K562 (cell line): Measurements from ENCODE around the gene COPE. TPM values are rescaled to one million over a fixed set of nuclear protein-coding genes. Genes with fewer than 3 reads are reported as not detected.
A peak's percentile ranks its signal among the peaks of the same experiment; 100 is the strongest.

ENCODE experiments used
- ATAC-seq: fragments of 200-7000 bp; cut with Tn5 transposase; 3 replicates; pipeline ENCODE4 v1.9.1; 2020; ENCODE audit warnings: moderate library complexity
- BruUV-seq: library from RNA; stranded (reverse); fragments of 400-500 nt; replicated peaks from 2 replicates; lab custom pipeline; 2021; lab: Mats Ljungman, UMichigan
- CTCF ChIA-PET: fragments of 300-600 bp; formaldehyde crosslinking; extraction: SDS; loops from one replicate; lab custom pipeline; 2021; ENCODE audit warnings: low intra/inter-chr PET ratio; lab: Yijun Ruan, JAX
- POLR2A ChIA-PET: fragments of 300-600, 350-650 bp; sonication (Branson Sonifier 250); formaldehyde crosslinking; extraction: SDS; loops from one replicate; lab custom pipeline; 2021; ENCODE audit warnings: antibody characterized with exemption, inconsistent platforms; lab: Yijun Ruan, JAX
- DNase-seq, 4 experiments: peaks; one replicate each; pipeline versions ENCODE4 v3.0.0 to v3.0.0-alpha.2; 2011 to 2018; ENCODE audit warnings: low spot score in 3 of 4, mixed read lengths in 3 of 4; ENCODE audit errors: extremely low read depth in 1 of 4
- FAIRE-seq: peaks from 2 replicates; lab custom pipeline; 2011; peaks lifted over from hg19 to GRCh38; lab: Jason Lieb, UNC
- H2AFZ ChIP-seq: 2 replicates; pipeline ENCODE4 v1.6.0; 2011; ENCODE audit warnings: low read depth, low read length, control low read depth, inconsistent platforms
- H3K27ac ChIP-seq: fragments of 200-600 bp; 3 replicates; pipeline ENCODE4 v1.8.0; 2011; ENCODE audit warnings: low read depth, mild to moderate bottlenecking, control low read depth, inconsistent platforms, low read length, moderate library complexity, mixed read lengths; ENCODE audit errors: extremely low read depth
- H3K27me3 ChIP-seq, 2 experiments: fragments of 300-600 bp in 1 of 2; 2 replicates in 1 of 2; 3 replicates in 1 of 2; pipeline versions ENCODE4 v1.6.0 to v1.8.0; 2011; ENCODE audit warnings: inconsistent platforms in 2 of 2, low read length in 2 of 2, mild to moderate bottlenecking in 1 of 2, mixed read lengths in 1 of 2, moderate library complexity in 1 of 2; ENCODE audit not compliant: control insufficient read depth in 2 of 2, insufficient read depth in 2 of 2
- H3K36me3 ChIP-seq: fragments of 300-600 bp; 3 replicates; pipeline ENCODE4 v1.8.0; 2011; ENCODE audit warnings: mild to moderate bottlenecking, low read length, inconsistent platforms; ENCODE audit not compliant: control insufficient read depth, insufficient read depth
- H3K4me1 ChIP-seq, 2 experiments: fragments of 200-600 bp in 1 of 2; replicated peaks in 1 of 2; 2 replicates in 1 of 2; 3 replicates in 1 of 2; pipeline versions ENCODE4 v1.5.1 to v1.8.0; 2011; ENCODE audit warnings: inconsistent platforms in 2 of 2, low read length in 2 of 2, mild to moderate bottlenecking in 1 of 2, mixed read lengths in 1 of 2, moderate library complexity in 1 of 2; ENCODE audit not compliant: control insufficient read depth in 2 of 2, insufficient read depth in 2 of 2
- H3K4me2 ChIP-seq: 2 replicates; pipeline ENCODE4 v1.6.1; 2011; ENCODE audit warnings: low read length, control low read depth, inconsistent platforms, mixed read lengths; ENCODE audit not compliant: insufficient read depth
- H3K4me3 ChIP-seq: fragments of 200-600 bp; sonication (generic), shearing (Covaris generic); 2 replicates; pipeline ENCODE4 v1.5.1; 2016; ENCODE audit warnings: control low read depth, inconsistent platforms
- H3K79me2 ChIP-seq: fragments of 200-600 bp; 3 replicates; pipeline ENCODE4 v1.8.0; 2011; ENCODE audit warnings: low read length, inconsistent platforms; ENCODE audit not compliant: control insufficient read depth, insufficient read depth
- H3K9ac ChIP-seq, 2 experiments: 2 replicates each; pipeline versions ENCODE4 v1.6.0 to v1.6.1; 2011; ENCODE audit warnings: low read depth in 2 of 2, low read length in 2 of 2, control low read depth in 1 of 2, inconsistent platforms in 1 of 2, mild to moderate bottlenecking in 1 of 2, mixed read lengths in 1 of 2; ENCODE audit not compliant: insufficient read depth in 1 of 2
- H3K9me1 ChIP-seq: one replicate; pipeline ENCODE4 v1.6.0; 2011; ENCODE audit warnings: inconsistent platforms, mild to moderate bottlenecking, low read length, moderate library complexity; ENCODE audit not compliant: control insufficient read depth, insufficient read depth
- H3K9me3 ChIP-seq: replicated peaks from 2 replicates; pipeline ENCODE4 v1.5.1; 2011; ENCODE audit warnings: low read depth, low read length, inconsistent platforms; ENCODE audit not compliant: control insufficient read depth, insufficient read depth
- H4K20me1 ChIP-seq: replicated peaks from 2 replicates; pipeline ENCODE4 v1.6.1; 2011; ENCODE audit warnings: low read length, inconsistent platforms, mixed read lengths; ENCODE audit not compliant: control insufficient read depth, insufficient read depth
- CREM ChIP-seq: IDR thresholded peaks from 2 replicates; pipeline ENCODE4 v1.6.1; 2014; ENCODE audit warnings: antibody characterized with exemption, low read depth
- HDAC1 ChIP-seq, 2 experiments: fragments of 450-650 bp; IDR thresholded peaks; 2 replicates each; pipeline ENCODE4 v1.6.1; 2016 to 2017; ENCODE audit warnings: inconsistent platforms in 1 of 2, mild to moderate bottlenecking in 1 of 2, moderate library complexity in 1 of 2
- IFI16 ChIP-seq: fragments of 250-450 bp; sonication (Bioruptor Pico); IDR thresholded peaks from 2 replicates; pipeline ENCODE4 v2.1.2; 2022; ENCODE audit warnings: mild to moderate bottlenecking, inconsistent platforms
- RBM25 ChIP-seq: fragments of 200-400 bp; formaldehyde crosslinking; IDR thresholded peaks from 2 replicates; pipeline ENCODE4 v1.6.1; 2018; ENCODE audit warnings: low read length, low read depth, moderate library complexity; ENCODE audit not compliant: severe bottlenecking
- TAF9B ChIP-seq: fragments of 450-650 bp; IDR thresholded peaks from 2 replicates; pipeline ENCODE4 v1.6.1; 2018; ENCODE audit warnings: mild to moderate bottlenecking; ENCODE audit not compliant: partially characterized antibody
- ZFP36 ChIP-seq: fragments of 150-350 bp; IDR thresholded peaks from 2 replicates; pipeline ENCODE4 v1.6.1; 2018; ENCODE audit warnings: low read length, low read depth; ENCODE audit not compliant: partially characterized antibody
- ZNF347 ChIP-seq: fragments of 450-650 bp; formaldehyde crosslinking; IDR thresholded peaks from 2 replicates; pipeline ENCODE4 v1.4.0; 2020; ENCODE audit warnings: low read depth, mild to moderate bottlenecking, moderate library complexity
- WGBS: fragments of 100-300 bp; shearing (Covaris generic); methylation state at CpG from one replicate; pipeline ENCODE4 v1.1.6; 2016; ENCODE audit warnings: low coverage, mixed read lengths; ENCODE audit not compliant: insufficient coverage; ENCODE audit errors: missing lambda C conversion rate; 5-methylcytosine and 5-hydroxymethylcytosine counted together
- in situ Hi-C: fragments of 300-500 bp; cut with MboI; formaldehyde crosslinking; loops from 4 replicates; pipeline ENCODE4 v1.15.0; 2018; ENCODE audit warnings: inconsistent platforms, mixed read lengths
- intact Hi-C: fragments of 100-400 bp; cut with micrococcal nuclease; formaldehyde crosslinking; loops from 2 replicates; pipeline ENCODE4 v1.14.2; 2022
- polyA plus RNA-seq, 8 experiments: library from polyadenylated mRNA; depleted of rRNA in 4 of 8; stranded (reverse) in 5 of 8; unstranded in 3 of 8; fragments of >200 nt; fragmentation: Nextera tagmentation in 2 of 8; fragmentation: Illumina TruSeq in 1 of 8; extraction: Ambion mirVana in 2 of 8; extraction: Trizol in 1 of 8; gene quantifications; 2 replicates each; pipeline versions ENCODE4 v1.2.1 to v1.2.3, GENCODE V29; 2011 to 2014; ENCODE audit warnings: inconsistent platforms in 1 of 8, missing spikeins in 1 of 8
- total RNA-seq, 7 experiments: library from RNA; depleted of rRNA in 6 of 7; stranded (reverse); fragments of >200 nt in 6 of 7; fragmentation: Illumina TruSeq in 2 of 7; extraction: Trizol in 2 of 7; gene quantifications; 2 replicates each; pipeline versions ENCODE4 v1.2.1 to v1.2.3, GENCODE V29; 2011 to 2021; ENCODE audit warnings: low replicate concordance in 1 of 7
- TF ChIP-seq, protein P1 (sequence below): sonication (generic); formaldehyde crosslinking; IDR thresholded peaks from 2 replicates; pipeline ENCODE4 v1.9.0; 2022; ENCODE audit warnings: mild to moderate bottlenecking, missing genetic modification reagents

Gene COPE
- total and polyA plus RNA-seq, 9 of the 15 experiments (the other 6 are each of a cell fraction or from before 2014, with no cell fraction given): 5.8 to 273 (median 147) TPM

DNA sequence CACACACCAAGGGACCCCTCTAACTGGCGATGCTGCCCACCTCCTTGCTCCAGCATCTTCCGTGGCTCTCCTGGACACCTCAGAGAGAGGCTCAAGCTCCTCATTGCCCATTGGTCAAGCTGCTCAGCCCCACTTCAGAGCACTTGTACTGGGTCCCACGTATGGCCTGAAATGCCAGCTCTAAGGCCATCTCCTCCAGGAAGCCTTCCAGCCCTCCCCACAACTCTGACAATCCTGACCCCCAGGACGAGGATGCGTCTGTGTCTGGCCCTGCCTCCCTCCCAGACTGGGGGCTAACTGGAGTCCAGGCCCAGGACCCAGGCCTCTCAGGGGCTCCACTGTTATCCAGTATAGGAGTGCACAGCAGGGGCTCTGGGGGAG lies 29.8 kb upstream of the COPE start:
- no peak for ATAC-seq
- peaks cover 0 to 8% of the 10 kb centered on the region in 2 experiments; a peak in 2 of 5 replicates for H3K4me1 ChIP-seq
- no peak overlapping the region for H3K4me2 ChIP-seq
- H3K4me3 ChIP-seq: no peak overlapping the region
- no peak overlapping the region for H3K27ac ChIP-seq
- H3K27me3 ChIP-seq: peaks cover 0 to 21% of the 10 kb centered on the region in 2 experiments; a peak in 1 of 5 replicates
- ChIA-PET POLR2A (interaction anchor here (0.9 kb wide), 1 partner anchor 9 kb away, joined by 4 read pairs; no protein-coding TSS in a partner anchor), CTCF (no interaction called here)
- FAIRE-seq: no peak
- H3K9ac ChIP-seq: peak overlapping the region in 1 of 2 experiments; percentile 45; a peak in 2 of 4 replicates
- WGBS: 16% methylated on average over 5 of the region's 5 CpGs
- H2AFZ ChIP-seq: no peak overlapping the region
- H3K9me1 ChIP-seq: no peaks in the 10 kb centered on the region
- no peaks in the 10 kb centered on the region for H3K36me3 ChIP-seq
- no peaks in the 10 kb centered on the region; the same call in none of the 2 replicates for H4K20me1 ChIP-seq
- TF ChIP-seq CREM (no peak), ZFP36 (peak; percentile 57), IFI16 (CRISPR knock-in tag) (no peak)
- H3K9me3 ChIP-seq: no peaks in the 10 kb centered on the region
- H3K79me2 ChIP-seq: no peaks in the 10 kb centered on the region
- in situ Hi-C loops (no loop called here), intact Hi-C loops (no loop called here)
- DNase-seq: no peak
- no TSS peak for BruUV-seq

DNA sequence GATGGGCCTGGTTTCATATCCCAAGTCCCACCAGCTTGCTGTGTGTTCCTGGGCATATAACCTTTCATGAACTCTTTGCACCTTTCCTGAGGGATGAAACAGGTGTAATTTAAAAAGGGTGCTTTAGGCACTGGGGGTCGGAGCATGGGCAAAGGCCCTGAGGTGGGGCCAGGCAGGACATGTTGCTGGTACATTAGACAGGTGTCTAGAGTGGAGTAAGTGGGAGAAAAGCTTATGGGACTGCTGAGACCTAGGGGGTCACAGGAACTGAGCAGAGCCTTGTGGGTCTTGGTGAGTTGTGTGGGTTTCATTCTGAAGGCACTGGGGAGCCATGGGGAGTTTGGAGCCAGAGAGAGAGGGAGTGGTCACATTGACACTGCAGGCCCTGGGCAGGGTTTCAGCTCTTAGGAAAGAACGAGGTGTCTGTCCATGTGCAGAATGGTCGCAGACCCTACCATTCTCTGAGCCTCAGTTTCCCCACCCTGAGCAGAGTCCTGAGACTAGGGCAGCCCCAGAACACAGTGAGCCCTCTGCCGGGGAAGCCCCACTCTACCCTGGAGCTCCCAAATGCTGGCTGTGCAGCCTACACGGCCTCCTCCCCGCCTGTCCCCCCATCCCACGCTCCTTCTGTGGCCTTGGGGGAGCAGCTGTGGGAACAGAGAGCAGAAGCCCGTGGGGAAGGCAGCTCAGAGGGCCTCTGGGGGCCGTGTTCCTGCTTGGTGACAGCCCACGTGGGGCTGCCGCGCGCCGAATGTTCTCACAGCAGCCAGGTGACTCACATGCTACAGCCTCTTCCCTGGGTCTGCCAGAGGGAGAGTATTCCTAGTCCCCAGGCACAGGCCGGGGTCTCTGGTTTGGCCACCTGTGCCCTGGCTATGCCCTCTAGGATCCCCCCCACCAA lies 29.1 kb upstream of the COPE start:
- Histone ChIP-seq H3K9me1 (no peaks in the 10 kb centered on the region), H3K4me3 (no peak overlapping the region), H3K4me1 (peaks cover 0 to 8% of the 10 kb centered on the region in 2 experiments; a peak in 2 of 5 replicates), H3K79me2 (no peaks in the 10 kb centered on the region), H4K20me1 (no peaks in the 10 kb centered on the region; the same call in none of the 2 replicates), H3K4me2 (no peak overlapping the region), H3K36me3 (no peaks in the 10 kb centered on the region), H3K27me3 (peaks cover 0 to 21% of the 10 kb centered on the region in 2 experiments; a peak in 1 of 5 replicates), H3K9me3 (no peaks in the 10 kb centered on the region), H3K9ac (peak overlapping the region in 1 of 2 experiments; percentile 56; a peak in 2 of 4 replicates), H3K27ac (no peak overlapping the region), H2AFZ (no peak overlapping the region)
- intact Hi-C loops (no loop called here), in situ Hi-C loops (no loop called here)
- no peak for DNase-seq
- ATAC-seq: peak; percentile 24; the same call in 2 of the 3 replicates
- no peak for FAIRE-seq
- CTCF ChIA-PET: no interaction called here
- POLR2A ChIA-PET: interaction anchor here (0.9 kb wide), 1 partner anchor 8 kb away, joined by 4 read pairs; no protein-coding TSS in a partner anchor
- no TSS peak for BruUV-seq
- 17% methylated on average over 15 of the region's 15 CpGs for WGBS
- TF ChIP-seq TAF9B: no peak
- no peak for TF ChIP-seq ZNF347 (CRISPR knock-in tag)
- TF ChIP-seq, protein P1, sequence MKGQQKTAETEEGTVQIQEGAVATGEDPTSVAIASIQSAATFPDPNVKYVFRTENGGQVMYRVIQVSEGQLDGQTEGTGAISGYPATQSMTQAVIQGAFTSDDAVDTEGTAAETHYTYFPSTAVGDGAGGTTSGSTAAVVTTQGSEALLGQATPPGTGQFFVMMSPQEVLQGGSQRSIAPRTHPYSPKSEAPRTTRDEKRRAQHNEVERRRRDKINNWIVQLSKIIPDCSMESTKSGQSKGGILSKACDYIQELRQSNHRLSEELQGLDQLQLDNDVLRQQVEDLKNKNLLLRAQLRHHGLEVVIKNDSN (CRISPR knock-in tag): peak; percentile 22; the same call in 1 of the 2 replicates
- TF ChIP-seq HDAC1 (IDR thresholded peaks at IDR 0.05): no peak
- peak; percentile 51 for TF ChIP-seq RBM25
